IMR-90 (cell line): ENCODE results near the gene AP4M1. TPM values are rescaled to one million over a fixed set of nuclear protein-coding genes. Genes with fewer than 3 reads are reported as not detected.
"Not testable (repeated sequence)": the region's sequence is repeated elsewhere in the genome, so short reads cannot be mapped to it uniquely, and the experiment has no call there.

Source experiments
- ATAC-seq: fragments of 200-7000 bp; cut with Tn5 transposase; 2 replicates; pipeline ENCODE4 v1.9.1; 2020; ENCODE audit warnings: low read depth, mild to moderate bottlenecking, moderate library complexity
- BruUV-seq: library from RNA; stranded (reverse); fragments of 400-500 nt; replicated peaks from 2 replicates; lab custom pipeline; 2021; lab: Mats Ljungman, UMichigan
- CTCF ChIA-PET: fragments of 300-600 bp; formaldehyde crosslinking; extraction: SDS; loops from one replicate; lab custom pipeline; 2021; ENCODE audit warnings: antibody characterized with exemption; lab: Yijun Ruan, JAX
- POLR2A ChIA-PET: fragments of 300-600 bp; sonication (Branson Sonifier 250); formaldehyde crosslinking; loops from one replicate; lab custom pipeline; 2022; ENCODE audit warnings: antibody characterized with exemption; ENCODE audit not compliant: unreplicated experiment; lab: Charles Lee
- DNase-seq: peaks from one replicate; pipeline ENCODE4 v3.0.0; 2013
- H2AFZ ChIP-seq: replicated peaks from 2 replicates; pipeline ENCODE3; 2013; ENCODE audit warnings: low read length, mild to moderate bottlenecking; ENCODE audit not compliant: poor library complexity
- H2AK5ac ChIP-seq: 2 replicates; pipeline ENCODE4 v1.6.1; 2013; ENCODE audit warnings: low read depth, low read length, inconsistent platforms
- H2AK9ac ChIP-seq: replicated peaks from 2 replicates; pipeline ENCODE3; 2013; ENCODE audit warnings: mild to moderate bottlenecking, low read depth, low read length, moderate library complexity; ENCODE audit not compliant: poor library complexity
- H2BK120ac ChIP-seq: 2 replicates; pipeline ENCODE4 v1.6.1; 2013; ENCODE audit warnings: low read depth, low read length, inconsistent platforms
- H2BK15ac ChIP-seq: 3 replicates; pipeline ENCODE4 v1.6.1; 2013; ENCODE audit warnings: low read depth, low read length, inconsistent platforms
- H2BK20ac ChIP-seq: 2 replicates; pipeline ENCODE4 v1.6.1; 2013; ENCODE audit warnings: low read depth, mild to moderate bottlenecking, inconsistent platforms, low read length, moderate library complexity
- H2BK5ac ChIP-seq: 2 replicates; pipeline ENCODE4 v1.6.1; 2013; ENCODE audit warnings: mild to moderate bottlenecking, low read depth, low read length, inconsistent platforms; ENCODE audit not compliant: poor library complexity, severe bottlenecking
- H3K14ac ChIP-seq: replicated peaks from 2 replicates; pipeline ENCODE4 v1.6.1; 2013; ENCODE audit warnings: low read depth, low read length, inconsistent platforms
- H3K18ac ChIP-seq: 2 replicates; pipeline ENCODE4 v1.6.1; 2013; ENCODE audit warnings: low read depth, low read length, control low read depth
- H3K23ac ChIP-seq: 2 replicates; pipeline ENCODE4 v1.6.1; 2013; ENCODE audit warnings: low read depth, low read length, inconsistent platforms
- H3K27ac ChIP-seq: 2 replicates; pipeline ENCODE4 v1.5.1; 2013; ENCODE audit warnings: mild to moderate bottlenecking, control low read depth, low read length; ENCODE audit not compliant: insufficient read depth
- H3K27me3 ChIP-seq: 2 replicates; pipeline ENCODE4 v1.6.1; 2013; ENCODE audit warnings: low read length; ENCODE audit not compliant: control insufficient read depth, insufficient read depth
- H3K36me3 ChIP-seq: 2 replicates; pipeline ENCODE4 v1.6.1; 2013; ENCODE audit warnings: low read length, mixed read lengths; ENCODE audit not compliant: control insufficient read depth, insufficient read depth
- H3K4ac ChIP-seq: 2 replicates; pipeline ENCODE4 v1.6.1; 2013; ENCODE audit warnings: low read depth, low read length, inconsistent platforms
- H3K4me1 ChIP-seq: 2 replicates; pipeline ENCODE4 v1.6.1; 2013; ENCODE audit warnings: low read length, mixed read lengths; ENCODE audit not compliant: control insufficient read depth, insufficient read depth
- H3K4me2 ChIP-seq: 2 replicates; pipeline ENCODE4 v1.6.1; 2013; ENCODE audit warnings: low read depth, mild to moderate bottlenecking, control low read depth, low read length, moderate library complexity
- H3K4me3 ChIP-seq: 2 replicates; pipeline ENCODE4 v1.5.1; 2013; ENCODE audit warnings: low read depth, mild to moderate bottlenecking, control low read depth, low read length, moderate library complexity; ENCODE audit not compliant: insufficient read depth
- H3K56ac ChIP-seq: 2 replicates; pipeline ENCODE4 v1.6.1; 2013; ENCODE audit warnings: low read length, inconsistent platforms; ENCODE audit not compliant: insufficient read depth; ENCODE audit errors: extremely low read depth
- H3K79me1 ChIP-seq, 2 experiments: 2 replicates each; pipeline ENCODE4 v1.6.1; 2013; ENCODE audit warnings: low read length in 2 of 2, inconsistent platforms in 1 of 2, low read depth in 1 of 2
- H3K9ac ChIP-seq: 2 replicates; pipeline ENCODE4 v1.6.1; 2013; ENCODE audit warnings: low read depth, low read length, control low read depth
- H3K9me1 ChIP-seq: 2 replicates; pipeline ENCODE4 v1.6.1; 2013; ENCODE audit warnings: low read length, inconsistent platforms; ENCODE audit not compliant: insufficient read depth
- H3K9me3 ChIP-seq: 2 replicates; pipeline ENCODE4 v1.6.1; 2013; ENCODE audit warnings: low read length; ENCODE audit not compliant: control insufficient read depth, insufficient read depth
- H4K20me1 ChIP-seq: 2 replicates; pipeline ENCODE4 v1.6.1; 2013; ENCODE audit warnings: low read length, inconsistent platforms; ENCODE audit not compliant: insufficient read depth
- H4K5ac ChIP-seq: 2 replicates; pipeline ENCODE4 v1.6.1; 2013; ENCODE audit warnings: mild to moderate bottlenecking, low read depth, low read length, control low read depth
- H4K8ac ChIP-seq, 2 experiments: 2 replicates each; pipeline ENCODE4 v1.6.1; 2013; ENCODE audit warnings: low read depth in 2 of 2, low read length in 2 of 2, control low read depth in 1 of 2, inconsistent platforms in 1 of 2
- H4K91ac ChIP-seq: 2 replicates; pipeline ENCODE4 v1.6.1; 2013; ENCODE audit warnings: low read depth, low read length, inconsistent platforms; ENCODE audit not compliant: insufficient read depth
- BHLHE40 ChIP-seq: fragments of 150-350 bp; IDR thresholded peaks from 2 replicates; pipeline ENCODE4 v1.6.1; 2016; ENCODE audit warnings: mild to moderate bottlenecking, low read depth, low read length
- CEBPB ChIP-seq: IDR thresholded peaks from 2 replicates; pipeline ENCODE4 v1.6.1; 2012; ENCODE audit warnings: low read depth, low read length, improper control_type of control experiment
- CHD1 ChIP-seq: IDR thresholded peaks from 2 replicates; pipeline ENCODE4 v1.6.1; 2012; ENCODE audit warnings: low read depth, low read length, improper control_type of control experiment
- RAD21 ChIP-seq: IDR thresholded peaks from 2 replicates; pipeline ENCODE4 v1.6.1; 2012; ENCODE audit warnings: low read length, improper control_type of control experiment
- WGBS, 2 experiments: methylation state at CpG; one replicate each; pipeline versions ENCODE4 v1.1.5 to v1.1.7; 2013; ENCODE audit warnings: missing lambda C conversion rate in 2 of 2; ENCODE audit not compliant: insufficient read length in 1 of 2; ENCODE audit errors: extremely low coverage in 2 of 2; 5-methylcytosine and 5-hydroxymethylcytosine counted together
- dilution Hi-C: fragments of 300-500 bp; cut with HindIII; formaldehyde crosslinking; loops from one replicate; pipeline ENCODE4 v1.14.3; 2018; ENCODE audit warnings: low sequenced_read_pairs; ENCODE audit not compliant: unreplicated experiment
- in situ Hi-C: fragments of 300-500 bp; cut with MboI; formaldehyde crosslinking; loops from 3 replicates; pipeline ENCODE4 v1.14.3; 2019; ENCODE audit warnings: low sequenced_read_pairs, inconsistent platforms, mixed read lengths
- intact Hi-C: fragments of 100-400 bp; cut with micrococcal nuclease; formaldehyde crosslinking; loops from 2 replicates; pipeline ENCODE4 v1.10.0; 2022
- polyA plus RNA-seq, 3 experiments: library from polyadenylated mRNA; depleted of rRNA; stranded (reverse); fragments of >200 nt; gene quantifications; 2 replicates each; pipeline ENCODE4 v1.2.3, GENCODE V29; 2012; ENCODE audit warnings: low replicate concordance in 1 of 3
- total RNA-seq: library from RNA; depleted of rRNA; stranded (reverse); fragments of >200 nt; gene quantifications from 2 replicates; pipeline ENCODE4 v1.2.3, GENCODE V29; 2012
- TF ChIP-seq, protein P1 (sequence below): fragments of 150-350 bp; IDR thresholded peaks from 2 replicates; pipeline ENCODE4 v1.6.1; 2016; ENCODE audit warnings: low read depth, mild to moderate bottlenecking, low read length, moderate library complexity, borderline replicate concordance

AP4M1 gene
- total and polyA plus RNA-seq, 2 of the 4 experiments (the other 2 are of a cell fraction), result 21.1 to 21.4 TPM

DNA sequence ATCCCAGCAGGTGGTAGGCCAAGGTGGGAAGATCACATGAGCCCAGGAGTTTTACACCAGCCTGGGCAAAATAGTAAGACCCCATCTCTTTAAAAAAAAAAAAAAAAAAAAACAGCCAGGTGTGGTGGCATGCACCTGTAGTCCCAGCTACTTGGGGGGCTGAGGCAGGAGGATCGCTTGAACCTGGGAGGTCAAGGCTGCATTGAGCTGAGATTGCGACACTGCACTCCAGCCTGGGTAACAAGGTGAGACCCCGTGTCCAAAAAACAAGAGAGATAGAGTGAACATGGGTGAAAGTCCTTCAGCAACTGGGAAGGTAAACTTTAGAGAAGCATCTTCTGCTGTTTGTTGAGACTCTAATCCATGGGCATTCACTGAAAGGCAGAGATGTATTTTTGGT, 41.0 kb downstream of the AP4M1 start:
- Histone ChIP-seq H3K4ac (no peak overlapping the region), H2AK5ac (no peak overlapping the region), H4K5ac (no peak overlapping the region), H4K8ac (no peak overlapping the region), H3K9me3 (no peaks in the 10 kb centered on the region), H2BK20ac (no peak overlapping the region), H2AK9ac (no peak overlapping the region), H3K18ac (no peak overlapping the region), H4K91ac (no peak overlapping the region), H2BK120ac (no peak overlapping the region), H3K36me3 (no peaks in the 10 kb centered on the region), H4K20me1 (no peaks in the 10 kb centered on the region), H3K9ac (no peak overlapping the region), H3K56ac (no peak overlapping the region), H3K23ac (no peak overlapping the region), H3K27ac (no peak overlapping the region), H3K4me2 (no peak overlapping the region), H3K79me1 (no peaks in the 10 kb centered on the region), H3K14ac (no peak overlapping the region), H2BK5ac (no peak overlapping the region), H3K27me3 (no peaks in the 10 kb centered on the region), H2BK15ac (no peak overlapping the region), H3K9me1 (no peaks in the 10 kb centered on the region), H2AFZ (no peak overlapping the region), H3K4me1 (no peaks in the 10 kb centered on the region), H3K4me3 (no peak overlapping the region)
- BruUV-seq, result no TSS peak
- dilution Hi-C loops (no loop called here), in situ Hi-C loops (no loop called here), intact Hi-C loops (no loop called here)
- WGBS, 2 experiments, result 83% methylated on average over 1 of the region's 3 CpGs; no CpG with 5 or more reads in 1 of the 2 experiments
- TF ChIP-seq RAD21 (no peak), BHLHE40 (no peak), CHD1 (no peak), CEBPB (0 out of 2 replicates have a peak, but pooled peaks have one; percentile 13)
- TF ChIP-seq, protein P1, sequence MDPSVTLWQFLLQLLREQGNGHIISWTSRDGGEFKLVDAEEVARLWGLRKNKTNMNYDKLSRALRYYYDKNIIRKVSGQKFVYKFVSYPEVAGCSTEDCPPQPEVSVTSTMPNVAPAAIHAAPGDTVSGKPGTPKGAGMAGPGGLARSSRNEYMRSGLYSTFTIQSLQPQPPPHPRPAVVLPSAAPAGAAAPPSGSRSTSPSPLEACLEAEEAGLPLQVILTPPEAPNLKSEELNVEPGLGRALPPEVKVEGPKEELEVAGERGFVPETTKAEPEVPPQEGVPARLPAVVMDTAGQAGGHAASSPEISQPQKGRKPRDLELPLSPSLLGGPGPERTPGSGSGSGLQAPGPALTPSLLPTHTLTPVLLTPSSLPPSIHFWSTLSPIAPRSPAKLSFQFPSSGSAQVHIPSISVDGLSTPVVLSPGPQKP, result no peak
- no peak for ATAC-seq
- CTCF ChIA-PET, result interaction anchor here (0.6 to 0.9 kb wide), 2 partner anchors 11 to 821 kb away, joined by 3 read pairs; no protein-coding TSS in a partner anchor
- no peak for DNase-seq
- POLR2A ChIA-PET, result no interaction called here

- H3K4me3 ChIP-seq, H4K8ac ChIP-seq, H2BK5ac ChIP-seq, H2BK15ac ChIP-seq, in situ Hi-C loops, H3K14ac ChIP-seq, H3K9me3 ChIP-seq, dilution Hi-C loops, H4K91ac ChIP-seq, H4K5ac ChIP-seq, H2BK120ac ChIP-seq, H2AK5ac ChIP-seq, H3K18ac ChIP-seq, H3K27me3 ChIP-seq, H3K9ac ChIP-seq, H3K27ac ChIP-seq, POLR2A ChIA-PET, DNase-seq, intact Hi-C loops, BruUV-seq, H3K56ac ChIP-seq, H3K4me2 ChIP-seq, ATAC-seq, H3K4me1 ChIP-seq, H3K4ac ChIP-seq, H4K20me1 ChIP-seq, H2BK20ac ChIP-seq, H3K36me3 ChIP-seq, H3K9me1 ChIP-seq, H3K23ac ChIP-seq, H2AFZ ChIP-seq, H2AK9ac ChIP-seq: not testable (repeated sequence)
- WGBS, 2 experiments, result no CpG with 5 or more reads among the region's 4 CpGs
- H3K79me1 ChIP-seq, result peaks cover 13 to 22% of the 10 kb centered on the region in 2 experiments; a peak in 3 of 4 replicates
- CTCF ChIA-PET, result interaction anchor here (0.8 kb wide), 1 partner anchor 15 kb away, joined by 6 read pairs; no protein-coding TSS in a partner anchor
Observed at GRCh38 chr7:100146350-100146749, 44.9 kb downstream of the AP4M1 start.
